Erythroblast (primary cell): ENCODE data around the gene MYB.
"Not testable (repeated sequence)": the region's sequence is repeated elsewhere in the genome, so short reads cannot be mapped to it uniquely, and the experiment has no call there.

Source experiments
- GATA1 ChIP-seq: IDR thresholded peaks from 2 replicates; pipeline ENCODE4 v1.6.1; 2011; ENCODE audit warnings: low read depth, mild to moderate bottlenecking, control low read depth, low read length, moderate library complexity
- POLR2A ChIP-seq: IDR thresholded peaks from 2 replicates; pipeline ENCODE4 v1.6.1; 2011; ENCODE audit warnings: mild to moderate bottlenecking, low read length

- TF ChIP-seq POLR2A, GATA1: not testable (repeated sequence)
Observed at GRCh38 chr6:135164387-135164786, 16.7 kb upstream of the MYB start.
